Neural cell (in vitro differentiated cells): ENCODE results near the gene ZNF513. TPM values are rescaled to one million over a fixed set of nuclear protein-coding genes. Genes with fewer than 3 reads are reported as not detected.

Experiments
- H2AFZ ChIP-seq: fragments of 200-600, 300-800 bp; sonication (generic), shearing (Covaris generic); 2 replicates; pipeline ENCODE4 v1.6.0; 2014; ENCODE audit warnings: low read depth, mild to moderate bottlenecking, antibody characterized with exemption, low read length, moderate library complexity
- H3F3A ChIP-seq: fragments of 200-600 bp; shearing (Covaris generic); 2 replicates; pipeline ENCODE4 v1.6.1; 2016; ENCODE audit warnings: mild to moderate bottlenecking, moderate library complexity, mixed read lengths, antibody characterized with exemption, low read length; ENCODE audit not compliant: insufficient read depth, poor library complexity, severe bottlenecking
- H3K27ac ChIP-seq: fragments of 200-600, 300-800 bp; sonication (generic), shearing (Covaris generic); 2 replicates; pipeline ENCODE4 v1.5.1; 2014; ENCODE audit warnings: mild to moderate bottlenecking, low read length, moderate library complexity
- H3K27me3 ChIP-seq: fragments of 300-800, 200-600 bp; sonication (generic), shearing (Covaris generic); 2 replicates; pipeline ENCODE4 v1.6.0; 2014; ENCODE audit warnings: mild to moderate bottlenecking, low read depth, low read length, moderate library complexity; ENCODE audit not compliant: insufficient read depth
- H3K36me3 ChIP-seq: fragments of 300-800, 200-600 bp; sonication (generic), shearing (Covaris generic); 2 replicates; pipeline ENCODE4 v1.5.1; 2014; ENCODE audit warnings: mild to moderate bottlenecking, antibody characterized with exemption, low read length, moderate library complexity; ENCODE audit not compliant: insufficient read depth
- H3K4me2 ChIP-seq: fragments of 300-800, 200-600 bp; sonication (generic), shearing (Covaris generic); 2 replicates; pipeline ENCODE4 v1.6.0; 2014; ENCODE audit warnings: mild to moderate bottlenecking, low read length
- H3K4me3 ChIP-seq: fragments of 300-800, 200-600 bp; sonication (generic), shearing (Covaris generic); 2 replicates; pipeline ENCODE4 v1.5.1; 2014; ENCODE audit warnings: mild to moderate bottlenecking, low read length, moderate library complexity
- H3K79me2 ChIP-seq: fragments of 200-600 bp; shearing (Covaris generic); replicated peaks from 2 replicates; pipeline ENCODE4 v1.6.0; 2014; ENCODE audit warnings: mild to moderate bottlenecking, low read length, moderate library complexity; ENCODE audit not compliant: insufficient read depth
- H3K9ac ChIP-seq: fragments of 300-800, 200-600 bp; sonication (generic), shearing (Covaris generic); 2 replicates; pipeline ENCODE4 v1.6.1; 2016; ENCODE audit warnings: mild to moderate bottlenecking, low read length, mixed read lengths
- H3K9me2 ChIP-seq: fragments of 200-600 bp; shearing (Covaris generic); 2 replicates; pipeline ENCODE4 v1.6.1; 2016; ENCODE audit warnings: mild to moderate bottlenecking, low read length, mixed read lengths; ENCODE audit not compliant: insufficient read depth
- H3K9me3 ChIP-seq: fragments of 200-600, 300-800 bp; sonication (generic), shearing (Covaris generic); 2 replicates; pipeline ENCODE4 v1.6.1; 2016; ENCODE audit warnings: mild to moderate bottlenecking, mixed run types, low read length, moderate library complexity, mixed read lengths
- H4K20me1 ChIP-seq: fragments of 200-600 bp; shearing (Covaris generic); 2 replicates; pipeline ENCODE4 v1.6.1; 2016; ENCODE audit warnings: mild to moderate bottlenecking, mixed run types; ENCODE audit not compliant: insufficient read depth
- EP300 ChIP-seq: fragments of 450-650 bp; conservative IDR thresholded peaks from 2 replicates; pipeline ENCODE4 v1.6.1; 2014; ENCODE audit warnings: antibody characterized with exemption, mild to moderate bottlenecking, moderate library complexity; ENCODE audit not compliant: poor library complexity, severe bottlenecking
- EZH2 ChIP-seq: fragments of 200-600, 300-800 bp; shearing (Covaris generic), sonication (generic); IDR thresholded peaks from 2 replicates; pipeline ENCODE4 v1.6.1; 2014; ENCODE audit warnings: antibody characterized with exemption, low read length, borderline replicate concordance, mild to moderate bottlenecking; ENCODE audit not compliant: insufficient read depth, poor library complexity, severe bottlenecking
- MXI1 ChIP-seq: fragments of 450-650 bp; conservative IDR thresholded peaks from 2 replicates; pipeline ENCODE4 v1.6.1; 2014; ENCODE audit warnings: antibody characterized with exemption, mild to moderate bottlenecking; ENCODE audit not compliant: poor library complexity, severe bottlenecking
- POLR2AphosphoS5 ChIP-seq: IDR thresholded peaks from 2 replicates; pipeline ENCODE4 v1.6.1; 2012
- RAD21 ChIP-seq: fragments of 450-650 bp; conservative IDR thresholded peaks from 2 replicates; pipeline ENCODE4 v1.6.1; 2014; ENCODE audit warnings: antibody characterized with exemption, mild to moderate bottlenecking, moderate library complexity
- SMC3 ChIP-seq: fragments of 450-650 bp; conservative IDR thresholded peaks from 2 replicates; pipeline ENCODE4 v1.6.1; 2014; ENCODE audit warnings: antibody characterized with exemption, mild to moderate bottlenecking, moderate library complexity; ENCODE audit not compliant: poor library complexity
- TAF1 ChIP-seq: IDR thresholded peaks from 2 replicates; pipeline ENCODE4 v1.6.1; 2012; ENCODE audit warnings: low read depth
- polyA plus RNA-seq: library from polyadenylated mRNA; depleted of rRNA; stranded (reverse); fragments of >200 nt; gene quantifications from 2 replicates; pipeline ENCODE4 v1.2.3, GENCODE V29; 2014
- TF ChIP-seq, protein P1 (sequence below): IDR thresholded peaks from 2 replicates; pipeline ENCODE4 v1.6.1; 2012; ENCODE audit warnings: borderline replicate concordance
- TF ChIP-seq, protein P2 (sequence below): fragments of 450-650 bp; IDR thresholded peaks from 2 replicates; pipeline ENCODE4 v1.5.1; 2014; ENCODE audit warnings: antibody characterized with exemption, mild to moderate bottlenecking, moderate library complexity; ENCODE audit not compliant: poor library complexity, severe bottlenecking

ZNF513 gene
- polyA plus RNA-seq, 1 donor from 2014 or later: 40.5 TPM

DNA sequence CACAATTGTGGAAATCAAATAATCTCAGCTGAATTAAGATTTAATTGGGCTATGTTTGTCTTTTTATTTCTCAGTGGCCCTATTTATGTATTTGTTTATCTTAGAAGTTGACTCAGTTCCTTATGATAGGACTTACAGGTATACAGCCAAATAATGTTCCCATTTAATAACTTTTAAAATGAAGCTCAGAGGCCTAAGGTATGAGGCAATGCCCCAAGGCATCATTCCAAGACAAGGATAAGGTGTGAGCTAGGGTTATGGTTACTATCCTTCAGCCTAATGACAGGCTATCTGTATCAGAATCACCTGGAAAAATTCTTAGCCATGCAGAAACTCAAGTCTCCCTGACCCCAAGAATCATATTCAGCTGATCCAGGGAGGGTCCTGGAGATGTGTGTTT, 40.5 kb upstream of the ZNF513 start:
- Histone ChIP-seq H3F3A (no peaks in the 10 kb centered on the region), H3K27me3 (no peaks in the 10 kb centered on the region), H3K9me2 (no peaks in the 10 kb centered on the region), H3K9ac (no peak overlapping the region), H3K4me3 (no peak overlapping the region), H3K27ac (no peak overlapping the region), H3K36me3 (no peaks in the 10 kb centered on the region), H2AFZ (no peak overlapping the region), H4K20me1 (no peaks in the 10 kb centered on the region), H3K9me3 (no peaks in the 10 kb centered on the region), H3K4me2 (no peak overlapping the region), H3K79me2 (no peaks in the 10 kb centered on the region)
- TF ChIP-seq SMC3: no peak
- TF ChIP-seq, protein P1, sequence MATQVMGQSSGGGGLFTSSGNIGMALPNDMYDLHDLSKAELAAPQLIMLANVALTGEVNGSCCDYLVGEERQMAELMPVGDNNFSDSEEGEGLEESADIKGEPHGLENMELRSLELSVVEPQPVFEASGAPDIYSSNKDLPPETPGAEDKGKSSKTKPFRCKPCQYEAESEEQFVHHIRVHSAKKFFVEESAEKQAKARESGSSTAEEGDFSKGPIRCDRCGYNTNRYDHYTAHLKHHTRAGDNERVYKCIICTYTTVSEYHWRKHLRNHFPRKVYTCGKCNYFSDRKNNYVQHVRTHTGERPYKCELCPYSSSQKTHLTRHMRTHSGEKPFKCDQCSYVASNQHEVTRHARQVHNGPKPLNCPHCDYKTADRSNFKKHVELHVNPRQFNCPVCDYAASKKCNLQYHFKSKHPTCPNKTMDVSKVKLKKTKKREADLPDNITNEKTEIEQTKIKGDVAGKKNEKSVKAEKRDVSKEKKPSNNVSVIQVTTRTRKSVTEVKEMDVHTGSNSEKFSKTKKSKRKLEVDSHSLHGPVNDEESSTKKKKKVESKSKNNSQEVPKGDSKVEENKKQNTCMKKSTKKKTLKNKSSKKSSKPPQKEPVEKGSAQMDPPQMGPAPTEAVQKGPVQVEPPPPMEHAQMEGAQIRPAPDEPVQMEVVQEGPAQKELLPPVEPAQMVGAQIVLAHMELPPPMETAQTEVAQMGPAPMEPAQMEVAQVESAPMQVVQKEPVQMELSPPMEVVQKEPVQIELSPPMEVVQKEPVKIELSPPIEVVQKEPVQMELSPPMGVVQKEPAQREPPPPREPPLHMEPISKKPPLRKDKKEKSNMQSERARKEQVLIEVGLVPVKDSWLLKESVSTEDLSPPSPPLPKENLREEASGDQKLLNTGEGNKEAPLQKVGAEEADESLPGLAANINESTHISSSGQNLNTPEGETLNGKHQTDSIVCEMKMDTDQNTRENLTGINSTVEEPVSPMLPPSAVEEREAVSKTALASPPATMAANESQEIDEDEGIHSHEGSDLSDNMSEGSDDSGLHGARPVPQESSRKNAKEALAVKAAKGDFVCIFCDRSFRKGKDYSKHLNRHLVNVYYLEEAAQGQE: no peak
- no peak for TF ChIP-seq MXI1
- no peak for TF ChIP-seq RAD21
- TF ChIP-seq EP300: no peak
- TF ChIP-seq TAF1: no peak
- TF ChIP-seq EZH2: no peak
- TF ChIP-seq, protein P2, sequence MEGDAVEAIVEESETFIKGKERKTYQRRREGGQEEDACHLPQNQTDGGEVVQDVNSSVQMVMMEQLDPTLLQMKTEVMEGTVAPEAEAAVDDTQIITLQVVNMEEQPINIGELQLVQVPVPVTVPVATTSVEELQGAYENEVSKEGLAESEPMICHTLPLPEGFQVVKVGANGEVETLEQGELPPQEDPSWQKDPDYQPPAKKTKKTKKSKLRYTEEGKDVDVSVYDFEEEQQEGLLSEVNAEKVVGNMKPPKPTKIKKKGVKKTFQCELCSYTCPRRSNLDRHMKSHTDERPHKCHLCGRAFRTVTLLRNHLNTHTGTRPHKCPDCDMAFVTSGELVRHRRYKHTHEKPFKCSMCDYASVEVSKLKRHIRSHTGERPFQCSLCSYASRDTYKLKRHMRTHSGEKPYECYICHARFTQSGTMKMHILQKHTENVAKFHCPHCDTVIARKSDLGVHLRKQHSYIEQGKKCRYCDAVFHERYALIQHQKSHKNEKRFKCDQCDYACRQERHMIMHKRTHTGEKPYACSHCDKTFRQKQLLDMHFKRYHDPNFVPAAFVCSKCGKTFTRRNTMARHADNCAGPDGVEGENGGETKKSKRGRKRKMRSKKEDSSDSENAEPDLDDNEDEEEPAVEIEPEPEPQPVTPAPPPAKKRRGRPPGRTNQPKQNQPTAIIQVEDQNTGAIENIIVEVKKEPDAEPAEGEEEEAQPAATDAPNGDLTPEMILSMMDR: no peak
- no peak for TF ChIP-seq POLR2AphosphoS5

DNA sequence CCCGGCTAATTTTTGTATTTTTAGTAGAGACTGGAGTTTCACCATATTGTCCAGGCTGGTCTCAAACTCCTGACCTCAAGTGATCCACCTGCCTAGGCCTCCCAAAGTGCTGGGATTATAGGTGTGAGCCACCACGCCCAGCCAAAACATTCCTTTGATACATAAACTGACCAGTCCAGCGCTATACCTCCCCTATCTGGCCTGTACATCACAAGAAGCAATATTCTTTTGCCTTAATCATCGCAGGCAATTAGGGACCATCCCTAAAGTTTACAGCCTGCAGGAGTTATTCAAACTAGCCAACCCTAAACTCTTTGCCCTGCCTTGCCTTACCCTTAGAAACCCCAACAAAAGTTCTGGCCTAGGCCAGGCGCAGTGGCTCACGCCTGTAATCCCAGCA, 35.6 kb upstream of the ZNF513 start:
- Histone ChIP-seq H3K9me3 (no peaks in the 10 kb centered on the region), H3K9ac (no peak overlapping the region), H3K27ac (no peak overlapping the region), H3K27me3 (no peaks in the 10 kb centered on the region), H3F3A (no peaks in the 10 kb centered on the region), H3K36me3 (no peaks in the 10 kb centered on the region), H2AFZ (no peak overlapping the region), H3K4me2 (no peak overlapping the region), H3K4me3 (no peak overlapping the region), H3K79me2 (no peaks in the 10 kb centered on the region), H3K9me2 (no peaks in the 10 kb centered on the region), H4K20me1 (no peaks in the 10 kb centered on the region)
- no peak for TF ChIP-seq MXI1
- TF ChIP-seq SMC3: no peak
- TF ChIP-seq RAD21: no peak
- no peak for TF ChIP-seq EZH2
- no peak for TF ChIP-seq EP300
- TF ChIP-seq, protein P2: no peak
